H9 (cell line): ENCODE results near the gene CRELD2. TPM values are rescaled to one million over a fixed set of nuclear protein-coding genes. Genes with fewer than 3 reads are reported as not detected.

Source experiments
- DNase-seq: peaks from one replicate; pipeline ENCODE4 v3.0.0-alpha.2; 2017
- H2AFZ ChIP-seq: one replicate; pipeline ENCODE4 v1.6.1; 2013; ENCODE audit warnings: mild to moderate bottlenecking, low read length, control low read depth, moderate library complexity
- H2AK5ac ChIP-seq: 2 replicates; pipeline ENCODE4 v1.6.1; 2013; ENCODE audit warnings: low read length, control low read depth, mixed read lengths; ENCODE audit not compliant: insufficient read length
- H2BK120ac ChIP-seq: one replicate; pipeline ENCODE4 v1.6.1; 2013; ENCODE audit warnings: low read depth, mild to moderate bottlenecking, low read length, control low read depth, inconsistent platforms; ENCODE audit not compliant: poor library complexity, severe bottlenecking
- H2BK12ac ChIP-seq: 2 replicates; pipeline ENCODE4 v1.6.1; 2013; ENCODE audit warnings: low read length, control low read depth, mixed read lengths, low read depth; ENCODE audit not compliant: insufficient read length
- H2BK15ac ChIP-seq: 2 replicates; pipeline ENCODE4 v1.6.1; 2013; ENCODE audit warnings: low read depth, low read length, control low read depth
- H2BK20ac ChIP-seq: one replicate; pipeline ENCODE4 v1.6.1; 2013; ENCODE audit warnings: low read depth, mild to moderate bottlenecking, low read length, control low read depth, inconsistent platforms; ENCODE audit not compliant: poor library complexity, severe bottlenecking
- H2BK5ac ChIP-seq: 2 replicates; pipeline ENCODE4 v1.6.1; 2013; ENCODE audit warnings: low read length, control low read depth, mixed read lengths; ENCODE audit not compliant: insufficient read length
- H3K14ac ChIP-seq: 2 replicates; pipeline ENCODE4 v1.6.1; 2013; ENCODE audit warnings: low read length, control low read depth; ENCODE audit not compliant: insufficient read depth
- H3K18ac ChIP-seq: 2 replicates; pipeline ENCODE4 v1.6.1; 2013; ENCODE audit warnings: low read depth, mild to moderate bottlenecking, mixed read lengths, low read length, control low read depth; ENCODE audit not compliant: insufficient read length
- H3K23ac ChIP-seq: 2 replicates; pipeline ENCODE4 v1.6.1; 2013; ENCODE audit warnings: low read length, control low read depth, mixed read lengths, low read depth; ENCODE audit not compliant: insufficient read length
- H3K23me2 ChIP-seq: 2 replicates; pipeline ENCODE4 v1.6.1; 2013; ENCODE audit warnings: low read depth, mild to moderate bottlenecking, mixed read lengths, low read length, control low read depth; ENCODE audit not compliant: insufficient read length, poor library complexity, severe bottlenecking
- H3K27ac ChIP-seq: 2 replicates; pipeline ENCODE4 v1.5.1; 2013; ENCODE audit warnings: low read length, control low read depth, mixed read lengths, low read depth; ENCODE audit not compliant: insufficient read length
- H3K27me3 ChIP-seq: 2 replicates; pipeline ENCODE4 v1.6.1; 2013; ENCODE audit warnings: low read length, control low read depth, inconsistent platforms; ENCODE audit not compliant: insufficient read depth
- H3K4ac ChIP-seq: 2 replicates; pipeline ENCODE4 v1.6.1; 2013; ENCODE audit warnings: low read depth, mild to moderate bottlenecking, control low read depth, inconsistent platforms, low read length, moderate library complexity
- H3K4me1 ChIP-seq: 2 replicates; pipeline ENCODE4 v1.6.1; 2013; ENCODE audit warnings: low read length, control low read depth, inconsistent platforms; ENCODE audit not compliant: insufficient read depth
- H3K4me2 ChIP-seq: 2 replicates; pipeline ENCODE4 v1.6.1; 2013; ENCODE audit warnings: low read length, control low read depth, mixed read lengths; ENCODE audit not compliant: insufficient read length, insufficient read depth
- H3K56ac ChIP-seq: 2 replicates; pipeline ENCODE4 v1.6.1; 2013; ENCODE audit warnings: low read depth, mild to moderate bottlenecking, mixed read lengths, low read length, control low read depth; ENCODE audit not compliant: insufficient read length
- H3K79me1 ChIP-seq: 2 replicates; pipeline ENCODE4 v1.6.1; 2013; ENCODE audit warnings: low read depth, mild to moderate bottlenecking, moderate library complexity, low read length, control low read depth, inconsistent platforms; ENCODE audit not compliant: insufficient read depth, poor library complexity, severe bottlenecking
- H3K79me2 ChIP-seq: 2 replicates; pipeline ENCODE4 v1.6.1; 2013; ENCODE audit warnings: low read length, control low read depth, inconsistent platforms; ENCODE audit not compliant: insufficient read depth
- H3K9ac ChIP-seq: 2 replicates; pipeline ENCODE4 v1.6.1; 2013; ENCODE audit warnings: low read length, control low read depth, mixed read lengths; ENCODE audit not compliant: insufficient read length; ENCODE audit errors: extremely low read depth
- H3K9me3 ChIP-seq: one replicate; pipeline ENCODE4 v1.6.1; 2013; ENCODE audit warnings: low read depth, low read length, inconsistent platforms; ENCODE audit not compliant: control insufficient read depth
- H3T11ph ChIP-seq: one replicate; pipeline ENCODE4 v1.6.1; 2013; ENCODE audit warnings: mild to moderate bottlenecking, low read length, control low read depth, inconsistent platforms
- H4K20me1 ChIP-seq: one replicate; pipeline ENCODE4 v1.6.1; 2013; ENCODE audit not compliant: control insufficient read depth, insufficient read length, insufficient read depth
- H4K5ac ChIP-seq: 2 replicates; pipeline ENCODE4 v1.6.1; 2013; ENCODE audit warnings: low read depth, mild to moderate bottlenecking, mixed read lengths, low read length, control low read depth; ENCODE audit not compliant: insufficient read length
- H4K8ac ChIP-seq: replicated peaks from 2 replicates; pipeline ENCODE4 v1.6.1; 2013; ENCODE audit warnings: low read length, control low read depth, mixed read lengths, low read depth; ENCODE audit not compliant: insufficient read length
- H4K91ac ChIP-seq: 2 replicates; pipeline ENCODE4 v1.6.1; 2013; ENCODE audit warnings: low read depth, mild to moderate bottlenecking, moderate library complexity, mixed read lengths, low read length, control low read depth; ENCODE audit not compliant: insufficient read length
- H3K27ac Mint-ChIP-seq, 3 experiments: 2 replicates in 2 of 3; 3 replicates in 1 of 3; pipeline ENCODE4 v1.8.0; 2020 to 2021; ENCODE audit warnings: mixed read lengths in 3 of 3, mild to moderate bottlenecking in 1 of 3, moderate library complexity in 1 of 3
- H3K27me3 Mint-ChIP-seq: 2 replicates; pipeline ENCODE4 v1.8.0; 2021; ENCODE audit warnings: low read depth, mild to moderate bottlenecking, moderate library complexity, mixed read lengths
- H3K36me3 Mint-ChIP-seq, 3 experiments: 2 replicates in 2 of 3; 3 replicates in 1 of 3; pipeline ENCODE4 v1.8.0; 2020 to 2021; ENCODE audit warnings: low read depth in 3 of 3, mixed read lengths in 3 of 3; ENCODE audit not compliant: insufficient read depth in 1 of 3
- H3K4me1 Mint-ChIP-seq, 2 experiments: 2 replicates each; pipeline ENCODE4 v1.8.0; 2020; ENCODE audit warnings: mixed read lengths in 2 of 2
- H3K4me3 Mint-ChIP-seq, 2 experiments: 2 replicates in 1 of 2; 3 replicates in 1 of 2; pipeline ENCODE4 v1.8.0; 2020 to 2021; ENCODE audit warnings: mild to moderate bottlenecking in 2 of 2, mixed read lengths in 2 of 2, moderate library complexity in 1 of 2
- H3K9me3 Mint-ChIP-seq, 2 experiments: 2 replicates in 1 of 2; 3 replicates in 1 of 2; pipeline ENCODE4 v1.8.0; 2020; ENCODE audit warnings: mild to moderate bottlenecking in 2 of 2, mixed read lengths in 2 of 2, moderate library complexity in 1 of 2
- CTCF ChIP-seq: fragments of 200-600 bp; sonication (generic); conservative IDR thresholded peaks from 3 replicates; pipeline ENCODE4 v1.8.0; 2021; ENCODE audit warnings: antibody characterized with exemption, mild to moderate bottlenecking
- WGBS: extraction: QIAGEN DNeasy Blood & Tissue Kit; methylation state at CpG from one replicate; pipeline ENCODE4 v1.1.7; 2013; ENCODE audit warnings: missing lambda C conversion rate, low lambda C conversion rate, mixed read lengths; ENCODE audit not compliant: insufficient read length; ENCODE audit errors: extremely low coverage; 5-methylcytosine and 5-hydroxymethylcytosine counted together
- total RNA-seq: library from RNA; stranded (reverse); gene quantifications from 2 replicates; pipeline ENCODE4 v1.2.1, GENCODE V29; 2021

CRELD2 gene
- total RNA-seq, 1 experiment from 2014 or later, result 34.7 TPM

- H3K4ac ChIP-seq, result no peak overlapping the region
- Mint-ChIP-seq H3K9me3 (peaks cover 25 to 32% of the 10 kb centered on the region in 2 experiments), H3K4me3 (no peak overlapping the region), H3K36me3 (peaks cover 74 to 93% (median 90%) of the 10 kb centered on the region in 3 experiments), H3K4me1 (no peaks in the 10 kb centered on the region), H3K27ac (no peak overlapping the region), H3K27me3 (no peaks in the 10 kb centered on the region)
- no CpG with 5 or more reads among the region's 9 CpGs for WGBS
- H3K9ac ChIP-seq, result no peak overlapping the region
- no peaks in the 10 kb centered on the region for H3K4me1 ChIP-seq
- H3K9me3 ChIP-seq, result no peaks in the 10 kb centered on the region
- H4K8ac ChIP-seq, result no peak overlapping the region
- no peak for DNase-seq
- no peak overlapping the region for H3K18ac ChIP-seq
- no peak overlapping the region for H3T11ph ChIP-seq
- no peaks in the 10 kb centered on the region; the same call in 1 of the 2 replicates for H3K79me2 ChIP-seq
- no peak for TF ChIP-seq CTCF
- H3K14ac ChIP-seq, result no peak overlapping the region
- no peak overlapping the region for H2BK5ac ChIP-seq
- no peak overlapping the region for H2AK5ac ChIP-seq
- H2AFZ ChIP-seq, result no peak overlapping the region
- no peaks in the 10 kb centered on the region for H3K79me1 ChIP-seq
- H3K27ac ChIP-seq, result no peak overlapping the region
- H2BK15ac ChIP-seq, result no peak overlapping the region
- no peak overlapping the region for H4K91ac ChIP-seq
- no peak overlapping the region for H3K56ac ChIP-seq
- no peak overlapping the region for H2BK12ac ChIP-seq
- no peaks in the 10 kb centered on the region for H3K23me2 ChIP-seq
- H4K20me1 ChIP-seq, result peaks cover 3% of the 10 kb centered on the region
- H3K23ac ChIP-seq, result no peak overlapping the region
- no peak overlapping the region for H3K4me2 ChIP-seq
- H2BK20ac ChIP-seq, result no peak overlapping the region
- no peak overlapping the region for H2BK120ac ChIP-seq
- H4K5ac ChIP-seq, result no peak overlapping the region
- no peaks in the 10 kb centered on the region for H3K27me3 ChIP-seq
These were observed 30.7 kb upstream of the CRELD2 start for GRCh38 chr22:49887702-49888101.
